Measurements from ENCODE around the gene NAGPA. TPM values are rescaled to one million over a fixed set of nuclear protein-coding genes. Genes with fewer than 3 reads are reported as not detected.

NAGPA gene
- total RNA-seq = 10 to 100 TPM; 16.5 to 16.9 TPM

GRCh38 chr16:5033256-5034166 lies at the start of gene NAGPA:
Gene NAGPA (minus strand): TSS chr16:5033935. CDS start chr16:5033914, 21 bp downstream.

GRCh38 chr16:5071681-5072333 lies 38.1 kb upstream of the NAGPA start, which contains the start of gene ALG1:
Gene ALG1 (plus strand): TSS chr16:5071843. CDS start chr16:5071850, 7 bp downstream.

GRCh38 chr16:5065813-5066212 lies 32.1 kb upstream of the NAGPA start, which contains the start of gene C16orf89:
Gene C16orf89 (minus strand): TSS chr16:5065956. CDS start chr16:5065908, 48 bp downstream.

Other genes starting within 250 kb of the NAGPA start
- not detected for gene SEPTIN12, start 245.6 kb downstream of the NAGPA start, total RNA-seq
- not detected for gene SMIM22, start 238.6 kb downstream of the NAGPA start, total RNA-seq
- gene ROGDI, start 231.3 kb downstream of the NAGPA start, total RNA-seq = 10 to 100 TPM in 1 of 2 experiments, 1 to 10 TPM in 1; 7.0 to 10.7 TPM
- 10 to 100 TPM; 84.1 to 92.5 TPM for gene GLYR1, start 186.6 kb downstream of the NAGPA start, total RNA-seq
- gene UBN1, start 186.5 kb downstream of the NAGPA start, total RNA-seq = 10 to 100 TPM; 36.1 to 37.5 TPM
- gene PPL, start 96.8 kb downstream of the NAGPA start, total RNA-seq = not detected
- under 1 TPM; 0.13 to 0.14 TPM for gene SEC14L5, start 75.6 kb downstream of the NAGPA start, total RNA-seq
- gene C16orf89, start 32.0 kb upstream of the NAGPA start, total RNA-seq = not detected
- gene ALG1, start 37.9 kb upstream of the NAGPA start, total RNA-seq = 10 to 100 TPM; 21.7 to 22.0 TPM
- 10 to 100 TPM in 1 of 2 experiments, 1 to 10 TPM in 1; 9.6 to 10.0 TPM for gene EEF2KMT, start 63.9 kb upstream of the NAGPA start, total RNA-seq